GM12801 (cell line): ENCODE measurements around the gene PIAS2.

Experiments used
- TF ChIP-seq, protein P1 (sequence below): IDR thresholded peaks from one replicate; pipeline ENCODE4 v1.5.1; 2011; ENCODE audit warnings: control low read depth; ENCODE audit not compliant: insufficient read length; ENCODE audit errors: extremely low read depth

PIAS2 gene

DNA sequence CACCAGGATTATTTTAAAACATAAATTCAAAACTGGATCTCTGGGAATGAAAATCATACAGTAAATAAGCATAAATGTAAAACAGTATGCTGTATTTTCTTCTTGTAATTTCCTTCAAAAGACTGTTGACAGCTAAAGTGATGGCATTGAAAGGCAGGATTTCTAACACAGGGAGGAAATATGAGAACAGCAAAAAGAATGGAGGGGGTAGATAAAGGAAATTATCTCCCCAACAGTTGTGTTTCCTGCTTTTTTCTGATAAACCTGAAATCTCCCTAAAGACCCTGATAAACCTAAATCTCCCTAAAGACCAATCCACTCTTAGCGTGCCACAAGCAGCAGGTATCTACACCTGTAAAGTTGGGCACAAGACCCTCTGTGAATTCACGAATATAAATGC lies 50.8 kb downstream of the PIAS2 start:
- TF ChIP-seq, protein P1, sequence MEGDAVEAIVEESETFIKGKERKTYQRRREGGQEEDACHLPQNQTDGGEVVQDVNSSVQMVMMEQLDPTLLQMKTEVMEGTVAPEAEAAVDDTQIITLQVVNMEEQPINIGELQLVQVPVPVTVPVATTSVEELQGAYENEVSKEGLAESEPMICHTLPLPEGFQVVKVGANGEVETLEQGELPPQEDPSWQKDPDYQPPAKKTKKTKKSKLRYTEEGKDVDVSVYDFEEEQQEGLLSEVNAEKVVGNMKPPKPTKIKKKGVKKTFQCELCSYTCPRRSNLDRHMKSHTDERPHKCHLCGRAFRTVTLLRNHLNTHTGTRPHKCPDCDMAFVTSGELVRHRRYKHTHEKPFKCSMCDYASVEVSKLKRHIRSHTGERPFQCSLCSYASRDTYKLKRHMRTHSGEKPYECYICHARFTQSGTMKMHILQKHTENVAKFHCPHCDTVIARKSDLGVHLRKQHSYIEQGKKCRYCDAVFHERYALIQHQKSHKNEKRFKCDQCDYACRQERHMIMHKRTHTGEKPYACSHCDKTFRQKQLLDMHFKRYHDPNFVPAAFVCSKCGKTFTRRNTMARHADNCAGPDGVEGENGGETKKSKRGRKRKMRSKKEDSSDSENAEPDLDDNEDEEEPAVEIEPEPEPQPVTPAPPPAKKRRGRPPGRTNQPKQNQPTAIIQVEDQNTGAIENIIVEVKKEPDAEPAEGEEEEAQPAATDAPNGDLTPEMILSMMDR: no peak

DNA sequence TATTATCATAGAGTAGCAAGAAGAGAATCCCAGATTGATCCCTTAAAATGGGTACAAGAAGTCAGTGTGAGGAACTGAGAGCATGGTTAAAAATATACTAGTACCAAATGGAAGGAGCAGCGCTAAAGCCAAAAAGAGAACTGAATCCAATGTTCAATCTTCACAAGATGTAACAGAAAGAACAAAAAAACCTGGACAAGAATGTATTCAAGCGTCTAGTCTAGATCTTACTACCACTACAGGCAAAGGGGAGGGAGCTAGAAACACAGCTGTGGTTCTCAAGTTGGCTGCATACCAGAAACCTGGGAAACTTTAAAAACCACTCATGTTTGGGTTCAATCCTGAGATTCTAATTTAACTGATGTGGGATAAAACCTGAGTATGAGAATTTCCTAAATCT lies 57.5 kb downstream of the PIAS2 start:
- TF ChIP-seq, protein P1: no peak

DNA sequence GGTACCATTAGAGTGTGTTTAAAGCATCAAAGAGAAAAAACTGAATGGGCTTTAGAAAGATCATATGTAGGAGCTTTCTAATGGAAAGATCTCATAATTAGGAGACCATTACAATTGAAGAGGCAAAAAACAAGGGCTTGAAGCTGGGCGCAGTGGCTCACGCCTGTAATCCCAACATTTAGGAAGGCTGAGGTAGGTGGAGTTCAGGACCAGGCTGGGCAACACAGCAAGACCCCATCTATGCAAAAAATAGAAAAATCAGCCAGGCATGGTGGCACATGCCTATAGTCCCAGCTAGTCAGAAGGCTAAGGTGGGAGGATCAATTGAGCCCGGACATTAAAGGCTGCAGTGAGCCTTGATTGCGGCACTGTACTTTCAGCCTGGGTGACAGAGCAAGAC lies 59.0 kb downstream of the PIAS2 start:
- TF ChIP-seq, protein P1: no peak

DNA sequence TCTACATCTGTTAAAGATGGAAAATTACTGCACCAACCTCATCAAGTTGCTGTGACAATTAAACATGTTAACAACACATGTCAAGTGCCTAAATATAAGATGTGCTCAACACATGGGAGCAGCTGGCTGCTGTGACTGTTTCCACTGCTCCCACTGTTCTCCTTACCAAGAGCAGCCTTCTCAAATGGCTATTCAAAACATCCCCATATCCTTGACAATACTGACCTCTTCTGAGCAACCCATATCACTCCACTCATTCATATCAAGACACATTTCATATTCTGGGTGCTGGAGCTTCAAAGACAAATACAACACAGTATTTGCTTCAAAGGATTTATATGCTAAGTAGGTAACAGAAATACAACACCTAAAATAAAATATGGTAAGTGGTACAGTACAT lies 60.3 kb downstream of the PIAS2 start:
- TF ChIP-seq, protein P1: no peak

DNA sequence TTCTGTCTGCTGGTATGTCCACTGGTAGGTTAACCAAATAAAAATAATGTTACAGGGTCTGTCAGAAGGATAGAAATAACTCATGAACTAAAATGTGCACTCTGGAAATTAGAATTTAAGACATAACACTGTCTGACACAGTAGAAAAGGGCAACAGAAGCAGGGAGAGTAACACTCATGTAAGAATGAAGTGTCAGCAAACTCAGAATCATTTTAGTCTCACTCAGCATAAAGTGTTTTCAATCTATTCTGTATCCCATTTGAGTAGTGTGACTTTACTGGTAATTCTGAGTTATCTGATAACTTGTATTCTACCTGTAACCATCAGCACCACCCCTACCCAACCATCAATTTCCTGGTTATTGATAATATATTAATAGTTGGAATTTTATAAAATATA lies 68.3 kb downstream of the PIAS2 start:
- TF ChIP-seq, protein P1: no peak

DNA sequence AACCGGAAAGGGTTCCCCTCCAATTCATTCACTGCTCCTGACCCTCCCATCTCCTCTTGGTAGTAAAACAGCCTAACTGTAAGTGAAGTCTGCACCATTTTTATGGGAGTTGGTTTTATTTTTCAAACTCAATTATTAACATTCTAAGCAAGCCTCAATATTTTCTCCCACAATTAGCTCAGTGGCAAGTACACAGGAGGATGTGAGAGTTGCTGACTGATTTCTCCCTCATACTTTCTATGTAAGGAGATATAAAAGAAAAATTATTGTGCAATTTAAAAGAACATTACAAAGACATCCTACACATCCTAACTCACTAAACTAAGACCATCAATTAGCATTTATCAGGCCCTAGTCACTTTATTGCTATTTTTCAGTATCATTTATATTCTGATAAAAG lies 73.9 kb downstream of the PIAS2 start:
- TF ChIP-seq, protein P1: no peak

DNA sequence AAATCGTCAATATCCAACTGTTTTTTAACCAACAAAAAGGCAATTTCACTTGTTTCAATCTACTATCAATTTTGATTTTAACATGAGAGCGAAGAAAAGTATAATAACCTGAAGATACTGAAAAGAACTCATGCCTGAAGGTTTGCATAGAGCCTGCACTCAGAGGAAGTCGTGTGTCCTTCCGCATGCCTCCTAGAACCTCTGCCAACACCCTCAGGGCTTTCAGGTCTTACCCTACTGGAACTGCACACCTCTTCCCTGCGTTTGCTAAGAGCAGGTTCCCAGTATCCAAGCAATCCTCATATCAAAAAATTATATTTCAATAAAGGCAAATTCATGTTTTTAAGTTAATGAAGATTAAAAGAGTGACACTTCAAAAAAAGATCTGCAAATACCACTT lies 74.7 kb downstream of the PIAS2 start:
- TF ChIP-seq, protein P1: no peak

DNA sequence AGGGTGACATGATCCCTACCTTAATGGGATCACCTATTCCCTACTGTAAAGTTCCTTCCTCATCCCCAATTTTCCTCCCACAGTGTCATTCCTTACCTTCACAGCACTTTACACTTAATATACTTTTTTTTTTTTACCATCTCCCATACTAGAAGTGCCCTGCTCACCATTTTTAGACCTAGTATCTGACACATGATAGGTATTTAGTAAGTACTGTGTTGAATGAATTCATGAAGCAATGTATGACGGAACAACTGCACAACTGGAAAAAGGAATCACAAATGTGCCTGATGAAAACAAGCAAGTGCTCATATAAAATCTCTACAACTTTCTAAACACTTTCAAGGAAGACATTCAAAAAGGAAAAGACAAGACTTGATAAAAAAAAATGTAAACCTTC lies 83.4 kb downstream of the PIAS2 start:
- TF ChIP-seq, protein P1: no peak
